HUES64 (cell line): Measurements from ENCODE around the gene ELMO1.

Source experiments
- H3K27ac ChIP-seq: 2 replicates; pipeline ENCODE4 v1.7.0; 2013; ENCODE audit warnings: low read depth, low read length, inconsistent platforms
- H3K27me3 ChIP-seq: 2 replicates; pipeline ENCODE4 v1.6.1; 2013; ENCODE audit warnings: mild to moderate bottlenecking, low read length; ENCODE audit not compliant: insufficient read depth
- H3K36me3 ChIP-seq: 2 replicates; pipeline ENCODE4 v1.6.1; 2013; ENCODE audit warnings: mild to moderate bottlenecking, low read length; ENCODE audit not compliant: insufficient read depth
- H3K4me1 ChIP-seq: 2 replicates; pipeline ENCODE4 v1.6.1; 2013; ENCODE audit warnings: mild to moderate bottlenecking, low read length, moderate library complexity; ENCODE audit not compliant: insufficient read depth
- H3K4me3 ChIP-seq: 2 replicates; pipeline ENCODE4 v1.5.1; 2013; ENCODE audit warnings: mild to moderate bottlenecking, low read length, moderate library complexity
- H3K9ac ChIP-seq: 2 replicates; pipeline ENCODE4 v1.6.1; 2013; ENCODE audit warnings: mild to moderate bottlenecking, low read depth, low read length
- H3K9me3 ChIP-seq: 2 replicates; pipeline ENCODE4 v1.6.1; 2013; ENCODE audit warnings: low read depth, low read length; ENCODE audit not compliant: insufficient read depth
- WGBS: fragments of 150-250, 120-280 bp; methylation state at CpG from one replicate; pipeline ENCODE4 v1.1.7; 2013; ENCODE audit warnings: missing lambda C conversion rate; 5-methylcytosine and 5-hydroxymethylcytosine counted together

ELMO1 gene

DNA sequence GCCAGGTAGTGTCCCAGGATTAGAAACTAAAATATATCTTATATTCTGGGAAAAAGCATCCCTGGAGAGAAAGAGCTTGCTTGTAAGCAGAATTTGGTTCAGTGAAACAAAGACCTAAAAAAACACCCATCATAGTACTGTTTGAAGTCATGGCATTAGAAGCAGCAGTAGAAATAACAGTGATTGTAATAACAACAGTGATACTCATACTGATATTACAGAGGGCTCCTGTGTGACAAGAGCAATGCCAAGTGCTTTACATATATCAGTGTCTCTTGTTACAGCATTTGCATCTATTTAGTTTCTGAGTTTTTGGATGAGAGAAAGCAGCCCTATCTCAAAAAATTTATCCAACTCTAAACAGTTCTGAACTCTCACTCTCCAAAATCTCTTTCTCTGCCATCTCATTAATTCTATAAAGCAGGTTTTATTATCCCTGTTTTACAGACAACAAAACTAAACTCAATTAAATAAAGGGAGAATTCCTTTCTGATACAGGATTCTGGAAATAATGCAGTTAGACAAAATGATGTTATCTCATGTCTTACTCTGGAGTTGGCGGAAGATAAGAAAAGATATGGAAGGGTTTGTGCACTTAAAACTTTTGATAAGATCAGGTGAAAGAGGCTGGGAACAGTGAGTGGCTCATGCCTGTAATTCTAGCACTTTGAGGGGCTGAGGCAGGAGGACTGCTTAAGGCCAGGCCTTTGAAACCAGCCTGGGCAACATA is 577.9 kb downstream of the ELMO1 start:
- no peaks in the 10 kb centered on the region for H3K9me3 ChIP-seq
- WGBS = 86% methylated on average over 1 of the region's 1 CpG
- H3K36me3 ChIP-seq = no peaks in the 10 kb centered on the region

DNA sequence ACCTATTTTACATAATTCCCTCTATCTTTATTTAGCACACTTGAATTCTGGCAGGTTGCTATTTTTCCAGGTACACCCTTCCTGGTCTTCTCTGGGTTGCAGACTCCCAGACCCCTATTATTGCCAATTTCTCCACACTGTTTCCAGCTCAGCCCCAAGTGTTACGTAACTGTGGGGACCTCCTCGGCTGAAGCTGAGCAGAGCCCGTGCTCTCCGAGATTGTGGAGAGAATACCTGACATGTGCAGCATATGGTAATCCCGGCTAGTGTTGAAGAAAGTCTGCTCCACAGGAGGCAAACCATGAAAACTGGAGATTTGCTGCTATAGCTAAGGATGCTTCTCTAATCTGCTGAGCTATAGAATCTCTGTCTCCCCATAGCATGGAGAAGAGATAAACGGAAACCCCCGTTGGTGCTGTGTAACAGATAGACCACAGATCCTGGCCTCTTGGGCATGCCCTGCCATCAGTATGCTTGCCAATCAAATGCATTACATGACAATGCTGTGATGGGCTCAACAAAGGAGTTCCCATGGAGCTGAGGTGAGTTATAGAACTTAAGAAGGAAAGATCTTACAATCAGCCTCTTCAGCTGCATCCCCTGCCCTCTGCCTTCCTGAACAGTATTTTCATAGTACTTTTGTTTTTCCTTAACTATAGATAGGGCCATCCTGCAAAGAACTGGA is 579.8 kb downstream of the ELMO1 start:
- H3K36me3 ChIP-seq = no peaks in the 10 kb centered on the region

More for the DNA sequence above, 577.9 kb downstream of the ELMO1 start:
- peaks cover 12% of the 10 kb centered on the region for H3K4me1 ChIP-seq
- H3K27ac ChIP-seq = no peak overlapping the region
- H3K9ac ChIP-seq = no peak overlapping the region
- H3K4me3 ChIP-seq = no peak overlapping the region
- H3K27me3 ChIP-seq = no peaks in the 10 kb centered on the region

DNA sequence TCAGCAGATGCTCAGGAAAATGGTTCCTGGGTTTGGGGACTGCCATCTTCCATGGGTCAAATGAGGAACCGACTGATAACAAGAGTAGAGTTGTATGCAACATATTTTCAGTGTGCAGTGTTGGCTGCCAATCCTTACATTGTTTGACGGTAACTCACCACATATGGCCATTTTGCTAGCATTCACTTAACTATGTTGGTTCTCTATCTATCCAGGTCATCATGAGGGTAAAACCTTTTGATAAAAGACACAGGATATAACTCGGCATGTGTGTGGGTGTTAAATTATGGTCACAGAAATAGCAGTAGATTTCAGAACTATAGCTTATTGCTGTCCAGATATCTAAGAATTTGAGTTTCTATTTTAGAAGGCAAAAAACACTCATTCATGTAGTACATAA is 583.6 kb downstream of the ELMO1 start:
- no peaks in the 10 kb centered on the region for H3K27me3 ChIP-seq
- H3K4me3 ChIP-seq = no peak overlapping the region
- no peak overlapping the region for H3K27ac ChIP-seq
- 96% methylated on average over 3 of the region's 3 CpGs for WGBS
- H3K36me3 ChIP-seq = no peaks in the 10 kb centered on the region
- no peak overlapping the region for H3K9ac ChIP-seq
- H3K4me1 ChIP-seq = peaks cover 3% of the 10 kb centered on the region; the same call in 1 of the 2 replicates
- no peaks in the 10 kb centered on the region for H3K9me3 ChIP-seq

More for the DNA sequence above, 579.8 kb downstream of the ELMO1 start:
- Histone ChIP-seq H3K4me3 (no peak overlapping the region), H3K27ac (no peak overlapping the region), H3K4me1 (peaks cover 3% of the 10 kb centered on the region; the same call in 1 of the 2 replicates), H3K9me3 (no peaks in the 10 kb centered on the region), H3K27me3 (no peaks in the 10 kb centered on the region), H3K9ac (no peak overlapping the region)
- WGBS = 90% methylated on average over 7 of the region's 7 CpGs

DNA sequence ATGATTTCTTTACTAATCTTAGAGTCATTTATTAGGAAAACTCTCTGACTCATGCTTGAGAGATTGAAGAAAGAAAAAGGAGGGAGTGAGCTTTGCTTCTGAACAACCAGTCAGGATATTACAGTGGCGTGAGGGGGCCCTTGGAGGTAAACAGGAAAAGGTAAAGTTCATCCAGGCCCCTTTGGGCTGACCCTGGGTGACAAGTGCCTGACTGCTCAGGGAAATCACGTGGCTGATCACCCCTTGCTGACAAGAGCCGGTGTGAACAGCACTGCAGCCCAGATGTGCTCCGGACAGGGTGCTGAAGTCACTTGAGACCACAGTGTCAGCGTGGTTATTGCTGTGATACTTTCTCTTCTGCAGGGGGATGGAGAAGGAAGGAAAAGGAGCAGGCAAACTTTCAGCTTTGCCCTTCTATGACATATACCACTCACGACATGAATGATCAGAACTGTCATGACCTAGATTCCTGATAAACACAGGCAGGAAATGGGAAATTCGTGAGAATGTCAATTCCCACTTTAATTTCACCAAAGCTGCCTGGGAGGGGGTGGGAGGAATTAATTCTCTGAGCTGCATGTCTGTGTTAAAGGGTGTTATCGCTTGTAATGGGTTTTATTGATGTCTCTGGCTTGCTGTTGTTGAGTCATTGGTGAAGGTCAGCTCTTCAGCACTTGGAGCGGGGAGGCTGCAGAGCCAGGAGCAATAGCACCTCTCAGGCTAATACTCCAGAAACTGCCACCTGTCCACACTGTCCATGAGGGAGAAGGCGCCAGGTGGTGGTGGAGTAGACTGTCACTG is 584.6 kb downstream of the ELMO1 start:
- no peaks in the 10 kb centered on the region for H3K9me3 ChIP-seq
- no peak overlapping the region; the same call in 1 of the 2 replicates for H3K9ac ChIP-seq
- no peak overlapping the region for H3K4me3 ChIP-seq
- H3K27me3 ChIP-seq = no peaks in the 10 kb centered on the region
- H3K27ac ChIP-seq = no peak overlapping the region
- no peaks in the 10 kb centered on the region for H3K4me1 ChIP-seq
- no peaks in the 10 kb centered on the region for H3K36me3 ChIP-seq
- WGBS = 84% methylated on average over 10 of the region's 10 CpGs

DNA sequence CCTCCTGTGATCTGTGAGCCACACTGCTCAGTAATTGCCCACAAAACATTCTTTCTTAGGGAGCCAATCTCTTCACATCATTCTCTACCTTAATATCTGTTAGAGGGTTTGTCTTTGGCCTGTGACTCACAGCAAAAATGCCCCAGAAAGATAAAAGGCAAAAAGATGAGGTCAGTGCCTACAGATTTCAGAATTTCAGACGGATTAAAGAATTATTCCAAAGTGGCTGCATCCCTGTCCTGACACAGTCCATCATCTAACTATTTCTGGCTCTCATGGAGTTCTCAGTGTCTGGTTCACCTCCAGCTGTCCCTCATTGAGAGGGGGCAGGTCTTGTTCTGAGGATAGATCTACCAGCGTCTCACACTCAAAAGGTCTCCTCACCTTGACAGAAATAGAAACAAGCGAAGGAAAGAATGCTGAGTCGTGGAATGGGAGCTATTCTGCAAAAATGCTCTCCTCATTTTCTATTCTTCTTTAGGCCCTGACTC is 585.8 kb downstream of the ELMO1 start:
- no peak overlapping the region for H3K27ac ChIP-seq
- no peak overlapping the region for H3K9ac ChIP-seq
- H3K4me3 ChIP-seq = no peak overlapping the region
- 86% methylated on average over 4 of the region's 4 CpGs for WGBS
- no peaks in the 10 kb centered on the region for H3K27me3 ChIP-seq
- no peaks in the 10 kb centered on the region for H3K36me3 ChIP-seq
- no peaks in the 10 kb centered on the region for H3K9me3 ChIP-seq
- no peaks in the 10 kb centered on the region for H3K4me1 ChIP-seq

DNA sequence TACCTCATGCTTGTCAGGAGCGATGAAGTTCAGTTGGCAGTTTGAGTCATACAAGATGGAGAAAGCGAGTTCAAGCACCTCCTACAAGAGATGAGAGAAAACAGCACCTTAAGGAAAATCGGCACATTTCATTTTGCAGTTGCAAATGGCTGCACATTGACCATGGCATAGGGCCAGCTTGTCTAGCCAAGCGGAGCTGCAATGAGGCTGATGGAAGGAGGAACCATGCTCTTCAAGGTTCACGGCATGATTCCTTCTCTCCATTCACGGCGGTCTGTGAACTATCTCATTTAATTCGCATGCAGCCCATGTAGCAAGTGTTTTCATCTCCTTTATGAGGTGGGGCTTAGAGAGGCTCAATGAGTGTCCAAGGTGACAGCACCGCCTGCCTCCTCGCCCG is 587.0 kb downstream of the ELMO1 start:
- WGBS = 95% methylated on average over 11 of the region's 11 CpGs
- Histone ChIP-seq H3K36me3 (no peaks in the 10 kb centered on the region), H3K4me3 (no peak overlapping the region)

DNA sequence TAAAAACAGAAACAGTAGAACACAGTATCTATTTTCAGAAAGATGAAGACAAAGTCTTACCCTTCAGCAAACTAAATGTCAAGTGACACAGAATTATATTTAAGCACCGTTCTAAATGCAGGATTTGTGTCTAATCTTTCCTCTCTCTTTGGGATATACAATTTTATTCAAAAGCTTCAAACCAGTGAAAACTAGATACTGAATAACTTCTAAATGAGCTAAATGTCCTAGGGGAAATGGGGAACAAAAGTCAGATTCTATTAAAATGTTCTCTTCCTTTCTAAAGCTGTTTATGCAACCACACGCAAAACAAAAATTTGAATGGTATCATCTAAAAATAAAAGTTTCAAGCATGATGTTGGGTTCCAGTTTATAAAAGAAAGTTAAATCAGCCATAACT is 588.0 kb downstream of the ELMO1 start:
- Histone ChIP-seq H3K27me3 (no peaks in the 10 kb centered on the region), H3K9me3 (no peaks in the 10 kb centered on the region), H3K4me1 (no peaks in the 10 kb centered on the region), H3K4me3 (no peak overlapping the region), H3K27ac (no peak overlapping the region), H3K36me3 (no peaks in the 10 kb centered on the region), H3K9ac (no peak overlapping the region)
- 97% methylated on average over 2 of the region's 2 CpGs for WGBS

More for the DNA sequence above, 587.0 kb downstream of the ELMO1 start:
- Histone ChIP-seq H3K9ac (no peak overlapping the region), H3K27me3 (no peaks in the 10 kb centered on the region), H3K9me3 (no peaks in the 10 kb centered on the region), H3K27ac (no peak overlapping the region), H3K4me1 (no peaks in the 10 kb centered on the region)

DNA sequence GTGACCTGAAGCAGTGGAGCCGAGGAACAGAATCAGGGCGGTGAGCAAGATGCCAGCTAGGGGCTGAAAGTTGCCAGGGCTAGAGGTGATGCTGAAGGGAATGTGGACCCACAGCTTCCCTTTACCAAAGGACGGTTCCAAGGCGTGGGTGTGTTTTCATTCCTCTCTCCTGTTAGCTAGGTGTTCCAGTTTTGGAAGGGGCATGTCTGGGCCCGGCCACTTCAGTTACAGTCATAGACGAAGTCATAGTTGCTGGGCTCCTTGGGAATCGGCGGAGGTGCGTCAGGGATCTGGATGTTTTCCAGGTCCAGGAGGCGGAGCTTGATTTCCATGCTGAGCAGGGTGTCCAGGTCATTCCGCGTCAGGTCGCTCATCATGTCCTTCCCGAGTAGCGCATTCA is 593.3 kb downstream of the ELMO1 start:
- Histone ChIP-seq H3K27ac (no peak overlapping the region), H3K36me3 (no peaks in the 10 kb centered on the region), H3K27me3 (no peaks in the 10 kb centered on the region), H3K9ac (no peak overlapping the region), H3K4me1 (no peaks in the 10 kb centered on the region), H3K4me3 (no peak overlapping the region), H3K9me3 (no peaks in the 10 kb centered on the region)
- WGBS = 97% methylated on average over 15 of the region's 15 CpGs

DNA sequence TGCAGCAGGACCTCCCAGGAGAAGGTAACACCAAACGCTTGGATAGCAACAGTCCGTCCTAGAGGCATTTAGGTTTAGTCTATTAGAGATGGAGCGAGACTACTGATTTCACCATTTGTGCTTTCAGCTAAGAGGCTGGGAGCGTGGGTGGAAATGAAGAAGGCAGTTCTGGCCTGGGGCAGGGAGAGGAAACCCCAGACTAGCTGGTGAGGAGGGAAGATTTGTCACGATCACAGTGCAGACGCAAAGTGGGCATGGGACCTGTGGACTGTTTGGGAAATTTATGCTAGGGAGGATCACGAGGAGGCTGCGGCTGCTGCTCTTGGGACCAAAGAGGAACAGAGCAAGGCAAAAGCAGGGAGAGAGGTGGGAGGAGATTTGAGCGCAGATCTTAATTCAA is 594.0 kb downstream of the ELMO1 start:
- no peaks in the 10 kb centered on the region for H3K9me3 ChIP-seq
- H3K4me3 ChIP-seq = no peak overlapping the region
- H3K36me3 ChIP-seq = no peaks in the 10 kb centered on the region
- 95% methylated on average over 9 of the region's 9 CpGs for WGBS
- no peaks in the 10 kb centered on the region for H3K4me1 ChIP-seq
- no peaks in the 10 kb centered on the region for H3K27me3 ChIP-seq
- H3K9ac ChIP-seq = no peak overlapping the region
- no peak overlapping the region for H3K27ac ChIP-seq

DNA sequence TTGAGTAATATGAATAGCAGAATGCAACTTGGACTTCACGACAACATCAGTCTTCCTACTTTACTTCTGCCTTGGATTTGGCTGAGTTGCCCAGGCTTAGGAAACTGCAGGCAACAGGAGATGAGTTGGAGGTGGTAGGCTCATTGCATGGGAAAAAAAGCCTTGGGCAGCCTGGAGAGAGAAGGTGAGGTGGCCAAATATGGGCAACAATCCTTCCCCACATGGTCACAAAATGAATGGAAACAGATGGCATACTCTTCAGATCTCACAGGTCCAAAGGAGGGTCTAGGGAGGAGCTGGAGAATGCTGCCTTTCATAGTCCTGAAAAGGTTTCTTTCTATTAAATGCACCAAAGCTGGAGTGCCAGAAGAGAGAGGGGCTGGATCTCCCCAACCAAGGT is 595.7 kb downstream of the ELMO1 start:
- 100% methylated on average over 1 of the region's 1 CpG for whole genome bisulfite sequencing
- Histone ChIP-seq H3K27me3 (no peaks in the 10 kb centered on the region), H3K36me3 (no peaks in the 10 kb centered on the region), H3K4me3 (no peak overlapping the region), H3K9me3 (peaks cover 7% of the 10 kb centered on the region; the same call in 1 of the 2 replicates), H3K9ac (no peak overlapping the region), H3K4me1 (no peaks in the 10 kb centered on the region), H3K27ac (no peak overlapping the region)

DNA sequence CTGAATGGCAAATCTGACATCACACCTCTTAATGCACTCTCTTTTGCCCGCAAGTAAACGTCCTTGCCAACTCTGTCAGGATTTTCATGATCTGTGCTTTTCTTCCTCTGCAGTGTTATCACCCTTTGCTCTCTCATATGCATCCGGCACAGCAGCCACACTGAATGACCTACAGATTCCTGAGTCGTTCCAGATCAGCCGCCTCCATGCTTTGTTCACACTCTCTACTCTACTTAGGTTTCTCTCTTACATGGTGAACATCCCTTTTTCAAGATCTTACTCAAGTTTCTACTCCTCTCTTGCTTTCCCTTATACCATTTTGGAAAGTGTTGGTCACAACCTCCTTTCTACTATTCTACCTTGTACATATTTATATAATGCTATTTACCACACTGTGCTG is 596.6 kb downstream of the ELMO1 start:
- H3K27me3 ChIP-seq = no peaks in the 10 kb centered on the region
- no peak overlapping the region for H3K9ac ChIP-seq
- H3K9me3 ChIP-seq = peaks cover 10% of the 10 kb centered on the region; the same call in 1 of the 2 replicates
- H3K27ac ChIP-seq = no peak overlapping the region
- 77% methylated on average over 5 of the region's 5 CpGs for WGBS
- H3K4me3 ChIP-seq = no peak overlapping the region
- H3K36me3 ChIP-seq = no peaks in the 10 kb centered on the region
- H3K4me1 ChIP-seq = no peaks in the 10 kb centered on the region
